Esophagus squamous epithelium (tissue), 5 donors: ENCODE results near the gene DOCK3. TPM values are rescaled to one million over a fixed set of nuclear protein-coding genes. Genes with fewer than 3 reads are reported as not detected.

Experiments used
- DNase-seq: peaks from one replicate; lab custom pipeline; 2025; lab: John Stamatoyannopoulos, UW
- H3K27ac ChIP-seq, 4 donors: fragments of 200-600 bp; sonication (generic); one replicate each; pipeline ENCODE4 v1.5.1; 2016 to 2019; ENCODE audit warnings: mild to moderate bottlenecking in 1 of 4
- H3K27me3 ChIP-seq, 4 donors: fragments of 200-600 bp; sonication (generic); 1 replicate in 3 of 4; 2 replicates in 1 of 4; pipeline versions ENCODE4 v1.5.1 to v1.6.0; 2017 to 2021; ENCODE audit warnings: antibody characterized with exemption in 1 of 4
- H3K36me3 ChIP-seq, 3 donors: fragments of 200-600 bp; sonication (generic); one replicate each; pipeline ENCODE4 v1.5.1; 2016 to 2019
- H3K4me1 ChIP-seq, 3 donors: fragments of 200-600 bp; sonication (generic); one replicate each; pipeline ENCODE4 v1.5.1; 2017 to 2019
- H3K4me3 ChIP-seq, 4 donors: fragments of 200-600 bp; sonication (generic); 1 replicate in 3 of 4; 2 replicates in 1 of 4; pipeline ENCODE4 v1.5.1; 2016 to 2019; ENCODE audit warnings: mild to moderate bottlenecking in 2 of 4, moderate library complexity in 1 of 4
- H3K9me3 ChIP-seq, 3 donors: fragments of 200-600 bp; sonication (generic); one replicate each; pipeline ENCODE4 v1.5.1; 2016 to 2019
- POLR2A ChIP-seq, 4 donors: fragments of 450-650 bp; IDR thresholded peaks; one replicate each; pipeline ENCODE4 v1.6.1; 2017; ENCODE audit warnings: antibody characterized with exemption in 4 of 4, mild to moderate bottlenecking in 4 of 4, moderate library complexity in 3 of 4
- WGBS, 2 donors: methylation state at CpG; one replicate each; pipeline ENCODE4 v1.1.5; 2018; 5-methylcytosine and 5-hydroxymethylcytosine counted together
- intact Hi-C: fragments of 100-400 bp; cut with DNase I; formaldehyde crosslinking; loops from one replicate; pipeline ENCODE4 v1.15.0; 2022
- small RNA-seq, 4 donors: library from RNA; depleted of rRNA; stranded (forward); fragments of <200 nt; gene quantifications; one replicate each; pipeline ENCODE3, GENCODE V24; 2016
- total RNA-seq, 4 donors: library from RNA; depleted of rRNA; stranded (reverse); fragments of >200 nt; gene quantifications; one replicate each; pipeline ENCODE4 v1.1.0, GENCODE V29; 2016
- TF ChIP-seq, protein P1 (sequence below), 6 experiments: fragments of 450-650 bp in 4 of 6; fragments of 200-600 bp in 2 of 6; sonication (generic) in 2 of 6; IDR thresholded peaks; one replicate each; pipeline ENCODE4 v1.5.1; 2016 to 2019; ENCODE audit warnings: antibody characterized with exemption in 6 of 6, mild to moderate bottlenecking in 4 of 6, moderate library complexity in 4 of 6
- donor health status: DM: yes; HTN: yes; CAD: no.

Gene DOCK3
- total RNA-seq, 4 donors from 2014 or later = 0.92 to 1.7 (median 1.4) TPM

DNA sequence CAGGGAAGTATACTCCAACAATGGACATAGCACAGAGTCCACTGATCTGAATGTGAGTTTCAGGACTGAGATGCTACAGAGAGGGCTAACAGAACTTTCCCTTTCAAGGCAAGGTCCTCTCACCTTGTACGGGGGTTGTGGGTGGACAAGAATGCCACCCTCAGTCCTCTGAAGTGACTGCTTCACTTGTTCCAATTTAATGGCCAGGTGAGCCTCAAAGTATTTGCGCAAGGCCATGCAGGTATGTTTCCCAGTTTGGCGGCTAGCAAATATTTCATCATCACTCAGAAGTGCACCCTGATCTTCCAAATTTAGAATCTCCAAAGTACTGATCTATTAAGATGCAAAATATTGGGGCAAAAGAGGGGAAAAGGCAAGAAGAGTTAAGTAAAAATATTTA lies 754.4 kb downstream of the DOCK3 start:
- H3K27ac ChIP-seq = no peak overlapping the region
- DNase-seq = no peak
- no peaks in the 10 kb centered on the region for H3K4me1 ChIP-seq
- intact Hi-C loops = no loop called here
- WGBS, 2 donors = 94 to 95% methylated on average over 3 of the region's 3 CpGs
- H3K9me3 ChIP-seq = no peaks in the 10 kb centered on the region
- no peaks in the 10 kb centered on the region for H3K27me3 ChIP-seq
- H3K4me3 ChIP-seq = no peak overlapping the region
- no peak for TF ChIP-seq POLR2A (IDR thresholded peaks at IDR 0.05)
- TF ChIP-seq, protein P1, sequence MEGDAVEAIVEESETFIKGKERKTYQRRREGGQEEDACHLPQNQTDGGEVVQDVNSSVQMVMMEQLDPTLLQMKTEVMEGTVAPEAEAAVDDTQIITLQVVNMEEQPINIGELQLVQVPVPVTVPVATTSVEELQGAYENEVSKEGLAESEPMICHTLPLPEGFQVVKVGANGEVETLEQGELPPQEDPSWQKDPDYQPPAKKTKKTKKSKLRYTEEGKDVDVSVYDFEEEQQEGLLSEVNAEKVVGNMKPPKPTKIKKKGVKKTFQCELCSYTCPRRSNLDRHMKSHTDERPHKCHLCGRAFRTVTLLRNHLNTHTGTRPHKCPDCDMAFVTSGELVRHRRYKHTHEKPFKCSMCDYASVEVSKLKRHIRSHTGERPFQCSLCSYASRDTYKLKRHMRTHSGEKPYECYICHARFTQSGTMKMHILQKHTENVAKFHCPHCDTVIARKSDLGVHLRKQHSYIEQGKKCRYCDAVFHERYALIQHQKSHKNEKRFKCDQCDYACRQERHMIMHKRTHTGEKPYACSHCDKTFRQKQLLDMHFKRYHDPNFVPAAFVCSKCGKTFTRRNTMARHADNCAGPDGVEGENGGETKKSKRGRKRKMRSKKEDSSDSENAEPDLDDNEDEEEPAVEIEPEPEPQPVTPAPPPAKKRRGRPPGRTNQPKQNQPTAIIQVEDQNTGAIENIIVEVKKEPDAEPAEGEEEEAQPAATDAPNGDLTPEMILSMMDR (IDR thresholded peaks at IDR 0.05) = no peak
- peaks cover 0 to 96% (median 24%) of the 10 kb centered on the region in 3 donors for H3K36me3 ChIP-seq

Small RNA genes lying within 50 kb of the gene (small RNA-seq; reads per million reads assigned to genes)
- 0.14 to 0.45 (median 0.24) reads per million in 4 donors for gene MIR4787
- gene PPIAP69 = 0 reads per million in 4 donors

Other genes with a start within 250 kb of the DOCK3 start
- gene CACNA2D2, start 171.3 kb upstream of the DOCK3 start, total RNA-seq = under 1 TPM in 3 of 4 donors, not detected in 1; 0.18 to 0.57 (median 0.35) TPM
- gene C3orf18, start 107.2 kb upstream of the DOCK3 start, total RNA-seq = 1 to 10 TPM in 2 of 4 donors, under 1 TPM in 2; 0.15 to 3.2 (median 1.2) TPM
- 10 to 100 TPM in 1 of 4 donors, 1 to 10 TPM in 3; 4.4 to 11.8 (median 4.9) TPM for gene HEMK1, start 105.4 kb upstream of the DOCK3 start, total RNA-seq
- 10 to 100 TPM in 1 of 4 donors, 1 to 10 TPM in 3; 3.1 to 11.1 (median 6.8) TPM for gene CISH, start 63.2 kb upstream of the DOCK3 start, total RNA-seq
- 10 to 100 TPM; 46.5 to 65.6 (median 52.3) TPM for gene MAPKAPK3, start 57.8 kb upstream of the DOCK3 start, total RNA-seq